Right atrium auricular region (tissue), 2 donors: Measurements from ENCODE around the gene CNFN. TPM values are rescaled to one million over a fixed set of nuclear protein-coding genes. Genes with fewer than 3 reads are reported as not detected.

ENCODE experiments used
- DNase-seq: peaks from one replicate; pipeline ENCODE4 v3.0.0-alpha.2; 2019; ENCODE audit warnings: low spot score
- H3K27ac ChIP-seq, 2 donors: fragments of 200-600 bp; sonication (generic); 1 replicate in 1 of 2; 2 replicates in 1 of 2; pipeline ENCODE4 v1.5.1; 2016 to 2019
- H3K27me3 ChIP-seq, 2 donors: fragments of 200-600 bp; sonication (generic); one replicate each; pipeline versions ENCODE4 v1.5.1 to v1.6.0; 2017 to 2019
- H3K36me3 ChIP-seq: fragments of 200-600 bp; sonication (generic); one replicate; pipeline ENCODE4 v1.5.1; 2016
- H3K4me1 ChIP-seq, 2 donors: fragments of 200-600 bp; sonication (generic); one replicate each; pipeline versions ENCODE4 v1.5.1 to v1.6.0; 2017 to 2019
- H3K4me3 ChIP-seq, 2 donors: fragments of 200-600 bp; sonication (generic); 1 replicate in 1 of 2; 2 replicates in 1 of 2; pipeline ENCODE4 v1.5.1; 2017 to 2019; ENCODE audit warnings: mild to moderate bottlenecking in 1 of 2, moderate library complexity in 1 of 2
- H3K9me3 ChIP-seq, 2 donors: fragments of 200-600 bp; sonication (generic); one replicate each; pipeline ENCODE4 v1.5.1; 2019
- total RNA-seq, 2 donors: library from RNA; depleted of rRNA; stranded (reverse); fragments of >200 nt; gene quantifications; one replicate each; pipeline ENCODE4 v1.1.0, GENCODE V29; 2016
- TF ChIP-seq, protein P1 (sequence below), 2 donors: fragments of 200-600 bp; sonication (generic); IDR thresholded peaks; one replicate each; pipeline ENCODE4 v1.5.1; 2019; ENCODE audit warnings: antibody characterized with exemption in 2 of 2

The CNFN gene
- total RNA-seq, 2 donors from 2014 or later: 1.1 TPM; not detected in 1

- H3K9me3 ChIP-seq: no peaks in the 10 kb centered on the region
- H3K36me3 ChIP-seq: no peaks in the 10 kb centered on the region
- TF ChIP-seq, protein P1, sequence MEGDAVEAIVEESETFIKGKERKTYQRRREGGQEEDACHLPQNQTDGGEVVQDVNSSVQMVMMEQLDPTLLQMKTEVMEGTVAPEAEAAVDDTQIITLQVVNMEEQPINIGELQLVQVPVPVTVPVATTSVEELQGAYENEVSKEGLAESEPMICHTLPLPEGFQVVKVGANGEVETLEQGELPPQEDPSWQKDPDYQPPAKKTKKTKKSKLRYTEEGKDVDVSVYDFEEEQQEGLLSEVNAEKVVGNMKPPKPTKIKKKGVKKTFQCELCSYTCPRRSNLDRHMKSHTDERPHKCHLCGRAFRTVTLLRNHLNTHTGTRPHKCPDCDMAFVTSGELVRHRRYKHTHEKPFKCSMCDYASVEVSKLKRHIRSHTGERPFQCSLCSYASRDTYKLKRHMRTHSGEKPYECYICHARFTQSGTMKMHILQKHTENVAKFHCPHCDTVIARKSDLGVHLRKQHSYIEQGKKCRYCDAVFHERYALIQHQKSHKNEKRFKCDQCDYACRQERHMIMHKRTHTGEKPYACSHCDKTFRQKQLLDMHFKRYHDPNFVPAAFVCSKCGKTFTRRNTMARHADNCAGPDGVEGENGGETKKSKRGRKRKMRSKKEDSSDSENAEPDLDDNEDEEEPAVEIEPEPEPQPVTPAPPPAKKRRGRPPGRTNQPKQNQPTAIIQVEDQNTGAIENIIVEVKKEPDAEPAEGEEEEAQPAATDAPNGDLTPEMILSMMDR (IDR thresholded peaks at IDR 0.05): peak in 1 of 2 donors; percentile 58
- H3K27me3 ChIP-seq: no peaks in the 10 kb centered on the region
- no peak for DNase-seq
- H3K4me3 ChIP-seq: no peak overlapping the region
- H3K27ac ChIP-seq: no peak overlapping the region
- H3K4me1 ChIP-seq: peaks cover 0 to 49% of the 10 kb centered on the region in 2 donors
These were observed 30.0 kb upstream of the CNFN start for GRCh38 chr19:42420055-42420544.

GRCh38 chr19:42419309-42419708, 29.2 kb upstream of the CNFN start:
- Histone ChIP-seq H3K36me3 (no peaks in the 10 kb centered on the region), H3K4me1 (peaks cover 0 to 45% of the 10 kb centered on the region in 2 donors), H3K9me3 (no peaks in the 10 kb centered on the region), H3K27ac (peak overlapping the region in 1 of 2 donors; percentile 35), H3K27me3 (no peaks in the 10 kb centered on the region), H3K4me3 (peak overlapping the region; percentile 2 to 10)
- no peak for DNase-seq
- TF ChIP-seq, protein P1 (IDR thresholded peaks at IDR 0.05): no peak

GRCh38 chr19:42412661-42413076, 22.6 kb upstream of the CNFN start:
- H3K27ac ChIP-seq: no peak overlapping the region
- DNase-seq: no peak
- H3K27me3 ChIP-seq: no peaks in the 10 kb centered on the region
- peaks cover 0 to 18% of the 10 kb centered on the region in 2 donors for H3K4me1 ChIP-seq
- TF ChIP-seq, protein P1 (IDR thresholded peaks at IDR 0.05): no peak
- H3K36me3 ChIP-seq: no peaks in the 10 kb centered on the region
- H3K9me3 ChIP-seq: no peaks in the 10 kb centered on the region
- no peak overlapping the region for H3K4me3 ChIP-seq

DNA sequence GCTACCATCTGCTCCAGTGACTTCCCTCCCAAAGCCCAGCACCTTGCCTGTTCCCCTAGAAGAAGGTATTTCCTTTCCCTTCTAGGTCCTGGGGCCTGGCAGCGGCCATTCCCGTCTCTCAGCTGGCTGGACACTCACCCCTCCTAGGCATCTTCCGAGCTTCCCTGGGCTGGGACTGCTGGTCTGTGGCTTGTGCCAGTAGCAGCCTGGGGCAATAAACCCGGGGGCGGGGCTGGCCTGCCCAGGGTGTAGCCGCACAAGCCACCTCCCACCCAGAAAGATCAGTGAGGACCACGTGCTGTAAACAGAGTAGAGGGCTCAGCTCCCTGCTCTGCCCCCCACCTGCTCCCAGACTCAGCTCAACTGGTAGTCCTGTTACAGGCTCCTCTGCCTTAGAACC, 22.1 kb upstream of the CNFN start:
- Histone ChIP-seq H3K4me3 (no peak overlapping the region), H3K36me3 (no peaks in the 10 kb centered on the region), H3K4me1 (peaks cover 0 to 18% of the 10 kb centered on the region in 2 donors), H3K27me3 (no peaks in the 10 kb centered on the region), H3K27ac (no peak overlapping the region), H3K9me3 (no peaks in the 10 kb centered on the region)
- TF ChIP-seq, protein P1 (IDR thresholded peaks at IDR 0.05): no peak
- no peak for DNase-seq

DNA sequence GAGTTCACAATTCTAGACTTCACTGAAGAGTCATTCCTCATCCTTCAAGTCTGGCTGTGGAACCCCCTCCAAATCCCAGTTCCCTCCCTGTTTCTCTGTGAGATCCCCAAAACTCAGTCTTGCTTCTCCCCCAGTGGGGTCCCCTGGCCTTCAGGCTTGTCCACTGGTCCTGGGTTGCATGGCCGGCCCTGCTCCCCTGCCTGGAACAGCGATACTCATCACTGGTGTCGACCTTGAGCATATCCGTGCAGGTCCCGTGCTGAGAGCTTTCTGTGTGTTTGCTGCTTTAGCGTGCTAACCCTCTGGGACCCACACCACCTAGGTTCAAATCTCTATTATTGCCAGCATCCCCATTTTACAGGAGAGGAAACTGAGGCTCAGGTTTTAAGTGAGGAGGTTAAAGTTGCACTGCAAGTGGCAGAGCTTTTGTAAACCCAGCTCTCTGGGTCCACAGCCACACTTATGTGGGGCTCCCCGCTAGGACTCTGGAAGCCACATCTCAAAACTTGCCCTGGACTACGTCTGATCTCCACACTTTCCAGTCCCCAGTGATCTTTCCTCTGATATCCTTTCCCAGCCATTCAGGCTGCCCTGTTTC, 21.6 kb upstream of the CNFN start:
- peaks cover 0 to 18% of the 10 kb centered on the region in 2 donors for H3K4me1 ChIP-seq
- no peaks in the 10 kb centered on the region for H3K9me3 ChIP-seq
- no peak overlapping the region for H3K4me3 ChIP-seq
- no peaks in the 10 kb centered on the region for H3K27me3 ChIP-seq
- TF ChIP-seq, protein P1 (IDR thresholded peaks at IDR 0.05): no peak
- no peaks in the 10 kb centered on the region for H3K36me3 ChIP-seq
- H3K27ac ChIP-seq: no peak overlapping the region
- DNase-seq: no peak

GRCh38 chr19:42410371-42410770, 20.3 kb upstream of the CNFN start:
- H3K4me3 ChIP-seq: no peak overlapping the region
- TF ChIP-seq, protein P1 (IDR thresholded peaks at IDR 0.05): no peak
- H3K36me3 ChIP-seq: no peaks in the 10 kb centered on the region
- no peaks in the 10 kb centered on the region for H3K27me3 ChIP-seq
- H3K4me1 ChIP-seq: peaks cover 0 to 18% of the 10 kb centered on the region in 2 donors
- H3K9me3 ChIP-seq: no peaks in the 10 kb centered on the region
- H3K27ac ChIP-seq: no peak overlapping the region
- DNase-seq: no peak
